ENCODE results near the gene CDC14B. TPM values are rescaled to one million over a fixed set of nuclear protein-coding genes. Genes with fewer than 3 reads are reported as not detected.

CDC14B gene
- total RNA-seq, 1 experiment from 2014 or later, result 11.4 TPM

- no peak overlapping the region for H3K27ac ChIP-seq (ENCODE audit: low read length)
- no peaks in the 10 kb centered on the region for H3K9me3 ChIP-seq (ENCODE audit: low read length)
- intact Hi-C loops (cut with micrococcal nuclease), result loop anchor here (10.0 kb wide), 1 partner anchor 429 kb away; no protein-coding TSS in a partner anchor
- no peak overlapping the region for H3K9ac ChIP-seq (ENCODE audit: low read length)
- TF ChIP-seq EZH2 (IDR thresholded peaks at IDR 0.05; ENCODE audit: low read length, unreplicated experiment), result no peak
- TF ChIP-seq CTCF (conservative IDR thresholded peaks at IDR 0.05; ENCODE audit: low read depth, low read length), result no peak
- no peak for TF ChIP-seq EZH2phosphoT487 (IDR thresholded peaks at IDR 0.05; ENCODE audit: borderline replicate concordance, low read length)
- H3F3A ChIP-seq (ENCODE audit: low read length, unreplicated experiment), result no peaks in the 10 kb centered on the region
- no peak overlapping the region for H3K4me2 ChIP-seq (ENCODE audit: low read length)
- no peaks in the 10 kb centered on the region for H3K9me2 ChIP-seq (replicated peaks; ENCODE audit: low read length)
- no peaks in the 10 kb centered on the region for H3K79me2 ChIP-seq (ENCODE audit: low read length)
- CTCF ChIA-PET, result interaction anchor here (0.6 kb wide), 1 partner anchor 327 kb away, joined by 8 read pairs; no protein-coding TSS in a partner anchor
- no peaks in the 10 kb centered on the region for H3K27me3 ChIP-seq (ENCODE audit: low read length)
- ATAC-seq, result no peak
- no peak for DNase-seq
- POLR2A ChIA-PET (ENCODE audit: unreplicated experiment), result no interaction called here
- no peaks in the 10 kb centered on the region for H3K4me1 ChIP-seq (ENCODE audit: insufficient read depth, low read length)
- no TSS peak for BruUV-seq (replicated peaks)
- H2AFZ ChIP-seq (ENCODE audit: low read length), result no peak overlapping the region
- no peak overlapping the region for H3K4me3 ChIP-seq (ENCODE audit: low read length)
- H4K20me1 ChIP-seq (ENCODE audit: low read length), result no peaks in the 10 kb centered on the region
- H3K36me3 ChIP-seq (ENCODE audit: low read depth, low read length), result no peaks in the 10 kb centered on the region
Measured at GRCh38 chr9:96663506-96664120, 44.0 kb upstream of the CDC14B start.

GRCh38 chr9:96661711-96662110 is 42.1 kb upstream of the CDC14B start:
- no TSS peak for BruUV-seq (replicated peaks)
- H3K79me2 ChIP-seq (ENCODE audit: low read length), result no peaks in the 10 kb centered on the region
- TF ChIP-seq CTCF (conservative IDR thresholded peaks at IDR 0.05; ENCODE audit: low read depth, low read length), result no peak
- no peak for TF ChIP-seq EZH2phosphoT487 (IDR thresholded peaks at IDR 0.05; ENCODE audit: borderline replicate concordance, low read length)
- TF ChIP-seq EZH2 (IDR thresholded peaks at IDR 0.05; ENCODE audit: low read length, unreplicated experiment), result no peak
- H3F3A ChIP-seq (ENCODE audit: low read length, unreplicated experiment), result no peaks in the 10 kb centered on the region
- H3K4me2 ChIP-seq (ENCODE audit: low read length), result no peak overlapping the region
- H3K27ac ChIP-seq (ENCODE audit: low read length), result no peak overlapping the region
- DNase-seq, result no peak
- CTCF ChIA-PET, result no interaction called here
- H4K20me1 ChIP-seq (ENCODE audit: low read length), result no peaks in the 10 kb centered on the region
- intact Hi-C loops (cut with micrococcal nuclease), result loop anchor here (10.0 kb wide), 1 partner anchor 427 kb away; no protein-coding TSS in a partner anchor
- H3K4me1 ChIP-seq (ENCODE audit: insufficient read depth, low read length), result 0 out of 2 replicates have a peak, but pooled peaks cover 4% of the 10 kb centered on the region
- no peak overlapping the region for H2AFZ ChIP-seq (ENCODE audit: low read length)
- no peak overlapping the region for H3K9ac ChIP-seq (ENCODE audit: low read length)
- POLR2A ChIA-PET (ENCODE audit: unreplicated experiment), result interaction anchor here (0.6 kb wide), 1 partner anchor 211 kb away, joined by 3 read pairs; no protein-coding TSS in a partner anchor
- no peaks in the 10 kb centered on the region for H3K9me2 ChIP-seq (replicated peaks; ENCODE audit: low read length)
- no peak overlapping the region for H3K4me3 ChIP-seq (ENCODE audit: low read length)
- H3K27me3 ChIP-seq (ENCODE audit: low read length), result no peaks in the 10 kb centered on the region
- H3K9me3 ChIP-seq (ENCODE audit: low read length), result no peaks in the 10 kb centered on the region
- ATAC-seq, result no peak
- no peaks in the 10 kb centered on the region for H3K36me3 ChIP-seq (ENCODE audit: low read depth, low read length)

DNA sequence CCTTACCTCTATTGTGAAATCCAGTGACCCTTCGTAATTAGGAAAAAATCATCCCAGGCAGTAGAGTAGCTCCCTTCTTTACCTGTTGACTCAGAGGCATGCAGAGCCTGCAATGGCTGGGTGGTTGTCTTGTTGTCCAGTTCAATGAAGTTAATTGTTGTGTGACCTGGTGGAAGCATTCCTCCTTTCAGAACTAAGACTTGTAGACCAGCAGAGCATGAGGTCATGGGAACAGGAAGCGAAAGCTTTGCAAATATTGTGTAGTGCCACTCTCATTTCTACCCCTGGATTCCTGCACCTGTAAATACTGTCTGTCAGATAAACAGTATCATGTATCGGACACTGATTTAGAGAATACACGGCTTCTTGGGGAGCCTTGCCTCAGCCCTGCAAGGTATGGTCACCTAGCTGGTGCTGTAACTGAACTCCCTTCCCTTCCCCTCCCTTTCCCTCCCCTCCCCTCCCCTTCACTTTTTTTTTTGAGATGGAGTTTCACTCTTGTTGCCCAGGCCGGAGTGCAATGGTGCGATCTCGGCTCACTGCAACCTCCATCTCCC is 41.1 kb upstream of the CDC14B start:
- Histone ChIP-seq H3K9ac (ENCODE audit: low read length) (no peak overlapping the region), H3K9me3 (ENCODE audit: low read length) (no peaks in the 10 kb centered on the region), H3K27ac (ENCODE audit: low read length) (no peak overlapping the region), H2AFZ (ENCODE audit: low read length) (no peak overlapping the region), H3F3A (ENCODE audit: low read length, unreplicated experiment) (no peaks in the 10 kb centered on the region), H3K79me2 (ENCODE audit: low read length) (no peaks in the 10 kb centered on the region), H3K4me2 (ENCODE audit: low read length) (no peak overlapping the region), H3K36me3 (ENCODE audit: low read depth, low read length) (no peaks in the 10 kb centered on the region), H3K4me1 (ENCODE audit: insufficient read depth, low read length) (0 out of 2 replicates have a peak, but pooled peaks cover 11% of the 10 kb centered on the region), H4K20me1 (ENCODE audit: low read length) (no peaks in the 10 kb centered on the region), H3K9me2 (replicated peaks; ENCODE audit: low read length) (no peaks in the 10 kb centered on the region), H3K27me3 (ENCODE audit: low read length) (no peaks in the 10 kb centered on the region), H3K4me3 (ENCODE audit: low read length) (no peak overlapping the region)
- CTCF ChIA-PET, result no interaction called here
- no peak for TF ChIP-seq CTCF (conservative IDR thresholded peaks at IDR 0.05; ENCODE audit: low read depth, low read length)
- TF ChIP-seq EZH2phosphoT487 (IDR thresholded peaks at IDR 0.05; ENCODE audit: borderline replicate concordance, low read length), result no peak
- no peak for TF ChIP-seq EZH2 (IDR thresholded peaks at IDR 0.05; ENCODE audit: low read length, unreplicated experiment)
- intact Hi-C loops (cut with micrococcal nuclease), result loop anchor here (10.0 kb wide), 1 partner anchor 426 kb away; no protein-coding TSS in a partner anchor
- POLR2A ChIA-PET (ENCODE audit: unreplicated experiment), result no interaction called here
- ATAC-seq (no peak), DNase-seq (no peak)
- BruUV-seq (replicated peaks), result no TSS peak

Measured in PC-3 (cell line).